Calu3 (cell line): Measurements from ENCODE around the gene PRSS58. TPM values are rescaled to one million over a fixed set of nuclear protein-coding genes. Genes with fewer than 3 reads are reported as not detected.

Source experiments
- BruUV-seq: library from RNA; stranded (reverse); fragments of 400-500 nt; replicated peaks from 2 replicates; lab custom pipeline; 2021; lab: Mats Ljungman, UMichigan
- CTCF ChIA-PET: fragments of 300-600 bp; sonication (Branson Sonifier 250); formaldehyde crosslinking; loops from one replicate; lab custom pipeline; 2022; ENCODE audit warnings: antibody characterized with exemption; lab: Charles Lee
- DNase-seq: peaks from one replicate; pipeline ENCODE4 v3.0.0; 2022
- H3K27ac Mint-ChIP-seq: one replicate; pipeline ENCODE4 v1.8.0; 2022; ENCODE audit warnings: mixed read lengths; ENCODE audit not compliant: unreplicated experiment
- H3K27me3 Mint-ChIP-seq: one replicate; pipeline ENCODE4 v1.8.0; 2022; ENCODE audit warnings: mixed read lengths; ENCODE audit not compliant: unreplicated experiment
- H3K36me3 Mint-ChIP-seq: one replicate; pipeline ENCODE4 v1.8.0; 2022; ENCODE audit warnings: mild to moderate bottlenecking, moderate library complexity, mixed read lengths; ENCODE audit not compliant: insufficient read depth, unreplicated experiment
- H3K4me1 Mint-ChIP-seq: one replicate; pipeline ENCODE4 v1.8.0; 2022; ENCODE audit warnings: mild to moderate bottlenecking, low read depth, mixed read lengths; ENCODE audit not compliant: unreplicated experiment
- H3K4me3 Mint-ChIP-seq: one replicate; pipeline ENCODE4 v1.8.0; 2022; ENCODE audit warnings: mild to moderate bottlenecking, low read depth, moderate library complexity, mixed read lengths; ENCODE audit not compliant: unreplicated experiment
- H3K9me3 Mint-ChIP-seq: one replicate; pipeline ENCODE4 v1.8.0; 2022; ENCODE audit warnings: low read depth, mixed read lengths; ENCODE audit not compliant: unreplicated experiment
- intact Hi-C: fragments of 100-400 bp; cut with micrococcal nuclease; formaldehyde crosslinking; loops from one replicate; pipeline ENCODE4 v1.10.0; 2022; ENCODE audit not compliant: unreplicated experiment
- total RNA-seq: library from RNA; stranded (reverse); gene quantifications from 2 replicates; pipeline ENCODE4 v1.2.3, GENCODE V29; 2022
- TF ChIP-seq, protein P1 (sequence below): fragments of 200-600 bp; IDR thresholded peaks from one replicate; pipeline ENCODE4 v1.8.0; 2022; ENCODE audit warnings: antibody characterized with exemption; ENCODE audit not compliant: unreplicated experiment

The PRSS58 gene
- total RNA-seq, 1 experiment from 2014 or later: not detected

DNA sequence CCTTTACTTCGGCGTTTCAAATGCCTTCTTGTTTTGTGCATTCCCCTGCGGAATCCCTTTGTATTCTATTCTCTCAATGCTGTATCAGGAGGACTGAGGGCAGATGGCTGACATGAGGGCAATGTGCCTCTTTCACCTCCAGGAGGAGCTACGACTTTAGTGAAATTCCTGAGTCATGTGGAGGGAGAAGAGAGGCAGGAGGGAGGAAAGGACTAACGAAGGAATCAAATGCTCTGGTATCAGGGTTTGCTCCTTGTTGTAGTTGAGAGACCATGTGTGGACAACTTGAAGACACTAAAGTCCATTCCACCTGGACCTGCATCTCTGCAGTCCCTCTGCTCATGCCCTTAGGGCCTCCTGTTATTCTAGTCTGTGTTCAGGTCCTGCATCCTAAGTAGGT lies 40.2 kb upstream of the PRSS58 start:
- Mint-ChIP-seq H3K27ac (no peak overlapping the region), H3K4me3 (no peak overlapping the region), H3K4me1 (no peaks in the 10 kb centered on the region), H3K27me3 (peaks cover 88% of the 10 kb centered on the region), H3K36me3 (no peaks in the 10 kb centered on the region), H3K9me3 (peaks cover 3% of the 10 kb centered on the region)
- CTCF ChIA-PET: interaction anchor here (0.8 to 0.9 kb wide), 2 partner anchors 14 to 29 kb away, joined by 3 read pairs; no protein-coding TSS in a partner anchor
- DNase-seq: no peak
- no TSS peak for BruUV-seq
- intact Hi-C loops: no loop called here
- TF ChIP-seq, protein P1, sequence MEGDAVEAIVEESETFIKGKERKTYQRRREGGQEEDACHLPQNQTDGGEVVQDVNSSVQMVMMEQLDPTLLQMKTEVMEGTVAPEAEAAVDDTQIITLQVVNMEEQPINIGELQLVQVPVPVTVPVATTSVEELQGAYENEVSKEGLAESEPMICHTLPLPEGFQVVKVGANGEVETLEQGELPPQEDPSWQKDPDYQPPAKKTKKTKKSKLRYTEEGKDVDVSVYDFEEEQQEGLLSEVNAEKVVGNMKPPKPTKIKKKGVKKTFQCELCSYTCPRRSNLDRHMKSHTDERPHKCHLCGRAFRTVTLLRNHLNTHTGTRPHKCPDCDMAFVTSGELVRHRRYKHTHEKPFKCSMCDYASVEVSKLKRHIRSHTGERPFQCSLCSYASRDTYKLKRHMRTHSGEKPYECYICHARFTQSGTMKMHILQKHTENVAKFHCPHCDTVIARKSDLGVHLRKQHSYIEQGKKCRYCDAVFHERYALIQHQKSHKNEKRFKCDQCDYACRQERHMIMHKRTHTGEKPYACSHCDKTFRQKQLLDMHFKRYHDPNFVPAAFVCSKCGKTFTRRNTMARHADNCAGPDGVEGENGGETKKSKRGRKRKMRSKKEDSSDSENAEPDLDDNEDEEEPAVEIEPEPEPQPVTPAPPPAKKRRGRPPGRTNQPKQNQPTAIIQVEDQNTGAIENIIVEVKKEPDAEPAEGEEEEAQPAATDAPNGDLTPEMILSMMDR: no peak

DNA sequence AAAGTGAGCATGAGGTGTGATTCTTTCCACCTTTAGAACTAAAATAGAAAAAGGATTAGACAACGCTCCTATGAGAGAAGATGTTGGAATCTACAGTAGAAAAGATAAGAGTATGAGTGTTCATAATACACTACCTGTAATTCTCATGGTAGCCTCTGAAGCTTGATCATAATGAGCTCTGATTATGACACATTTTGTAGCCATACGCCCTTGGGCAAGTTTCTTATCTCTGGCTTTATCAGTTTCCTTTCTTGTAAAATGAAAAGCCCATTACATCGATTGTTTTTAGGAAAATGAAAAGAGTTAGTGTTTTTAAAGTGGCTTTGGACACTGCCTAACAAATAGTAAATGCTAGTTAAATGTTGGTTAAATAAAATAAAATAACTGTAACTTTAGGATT lies 22.4 kb upstream of the PRSS58 start:
- BruUV-seq: no TSS peak
- TF ChIP-seq, protein P1: no peak
- Mint-ChIP-seq H3K9me3 (peaks cover 6% of the 10 kb centered on the region), H3K36me3 (no peaks in the 10 kb centered on the region), H3K27ac (no peak overlapping the region), H3K27me3 (peaks cover 65% of the 10 kb centered on the region), H3K4me1 (no peaks in the 10 kb centered on the region), H3K4me3 (no peak overlapping the region)
- intact Hi-C loops: no loop called here
- CTCF ChIA-PET: no interaction called here
- no peak for DNase-seq

DNA sequence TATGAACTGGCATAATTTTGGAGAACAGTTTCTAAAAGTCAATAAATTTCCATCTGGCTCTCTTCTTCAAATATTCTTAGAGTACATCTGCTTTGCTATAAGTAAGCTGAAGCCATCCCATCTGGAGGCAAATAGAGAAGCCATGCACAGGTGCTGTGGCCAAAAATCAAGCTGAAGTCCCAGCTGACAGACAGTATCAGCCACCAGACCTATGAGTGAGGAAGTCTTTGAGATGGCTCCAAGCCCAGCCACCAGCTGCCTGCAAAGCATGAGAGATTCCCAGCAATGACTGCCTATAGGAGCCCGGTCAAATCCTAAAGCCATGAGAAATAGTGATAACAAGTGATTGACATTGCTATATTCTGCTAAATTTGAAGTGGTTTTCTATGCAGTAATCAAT lies 21.7 kb upstream of the PRSS58 start:
- H3K4me3 Mint-ChIP-seq: no peak overlapping the region
- H3K27ac Mint-ChIP-seq: no peak overlapping the region
- DNase-seq: no peak
- TF ChIP-seq, protein P1: no peak
- H3K4me1 Mint-ChIP-seq: no peaks in the 10 kb centered on the region
- H3K27me3 Mint-ChIP-seq: peaks cover 68% of the 10 kb centered on the region
- no TSS peak for BruUV-seq
- CTCF ChIA-PET: no interaction called here
- no peaks in the 10 kb centered on the region for H3K36me3 Mint-ChIP-seq
- peaks cover 10% of the 10 kb centered on the region for H3K9me3 Mint-ChIP-seq
- intact Hi-C loops: no loop called here

DNA sequence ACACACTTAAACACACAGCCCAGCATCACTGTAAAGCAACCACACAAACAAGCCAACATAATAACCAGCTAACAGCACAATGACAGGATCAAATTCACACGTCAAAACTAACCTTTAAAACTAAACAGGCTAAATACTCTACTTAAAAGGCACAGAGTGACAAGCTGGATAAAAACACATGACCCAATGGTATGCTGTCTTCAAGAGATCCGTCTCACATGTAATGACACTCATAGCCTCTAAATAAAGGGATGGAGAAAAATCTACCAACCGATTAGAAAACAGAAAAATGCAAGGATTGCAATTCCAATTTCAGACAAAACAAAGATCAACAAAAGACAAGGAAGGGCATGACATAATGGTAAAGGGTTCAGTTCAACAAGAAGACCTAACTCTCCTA lies 17.2 kb upstream of the PRSS58 start:
- Mint-ChIP-seq H3K9me3 (peaks cover 10% of the 10 kb centered on the region), H3K4me3 (no peak overlapping the region), H3K27ac (no peak overlapping the region), H3K27me3 (peaks cover 65% of the 10 kb centered on the region), H3K4me1 (no peaks in the 10 kb centered on the region), H3K36me3 (no peaks in the 10 kb centered on the region)
- intact Hi-C loops: no loop called here
- DNase-seq: no peak
- no TSS peak for BruUV-seq
- CTCF ChIA-PET: no interaction called here
- TF ChIP-seq, protein P1: no peak
